Body of pancreas (tissue), 4 donors: ENCODE data around the gene WDR93.

Source experiments
- CTCF ChIP-seq, 7 experiments: fragments of 450-650 bp in 4 of 7; fragments of 200-600 bp in 3 of 7; sonication (generic) in 3 of 7; IDR thresholded peaks; one replicate each; pipeline ENCODE4 v1.5.1; 2016 to 2019; ENCODE audit warnings: antibody characterized with exemption in 7 of 7
- POLR2A ChIP-seq, 3 donors: fragments of 450-650 bp; IDR thresholded peaks; one replicate each; pipeline ENCODE4 v1.6.1; 2016; ENCODE audit warnings: antibody characterized with exemption in 3 of 3, mild to moderate bottlenecking in 2 of 3

- TF ChIP-seq CTCF (IDR thresholded peaks at IDR 0.05), result no peak
- no peak for TF ChIP-seq POLR2A (IDR thresholded peaks at IDR 0.05)
These were observed 13.2 kb upstream of the WDR93 start for GRCh38 chr15:89677381-89677780.
